Fibroblast of pulmonary artery (primary cell): ENCODE data around the gene ATP2A2.

Experiments
- DNase-seq: peaks from one replicate; pipeline ENCODE4 v3.0.0-alpha.2; 2010; ENCODE audit warnings: low read depth
- H3K4me3 ChIP-seq: replicated peaks from 2 replicates; pipeline ENCODE4 v1.5.1; 2011; ENCODE audit warnings: low read depth, mild to moderate bottlenecking, control low read depth, low read length, moderate library complexity
- CTCF ChIP-seq: IDR thresholded peaks from 2 replicates; pipeline ENCODE4 v1.5.1; 2011; ENCODE audit warnings: mild to moderate bottlenecking, control low read depth, low read length, inconsistent platforms; ENCODE audit errors: missing control alignments

The ATP2A2 gene

GRCh38 chr12:110345176-110345661, 64.2 kb downstream of the ATP2A2 start:
- TF ChIP-seq CTCF: no peak
- no peak for DNase-seq
- no peak overlapping the region for H3K4me3 ChIP-seq

- no peak overlapping the region for H3K4me3 ChIP-seq
- no peak for DNase-seq
- no peak for TF ChIP-seq CTCF
These were observed 64.9 kb downstream of the ATP2A2 start for GRCh38 chr12:110345963-110346362.

- no peak overlapping the region for H3K4me3 ChIP-seq
- no peak for DNase-seq
- TF ChIP-seq CTCF: no peak
These were observed 66.7 kb downstream of the ATP2A2 start for GRCh38 chr12:110347767-110348166.

GRCh38 chr12:110348431-110349059, 67.5 kb downstream of the ATP2A2 start:
- no peak for DNase-seq
- H3K4me3 ChIP-seq: no peak overlapping the region
- TF ChIP-seq CTCF: no peak

GRCh38 chr12:110349096-110349495, 68.0 kb downstream of the ATP2A2 start:
- TF ChIP-seq CTCF: no peak
- DNase-seq: no peak
- no peak overlapping the region for H3K4me3 ChIP-seq

GRCh38 chr12:110349514-110350151, 68.6 kb downstream of the ATP2A2 start:
- no peak for TF ChIP-seq CTCF
- H3K4me3 ChIP-seq: no peak overlapping the region
- DNase-seq: peak; percentile 33

- no peak for DNase-seq
- H3K4me3 ChIP-seq: no peak overlapping the region
- TF ChIP-seq CTCF: no peak
These were observed 70.1 kb downstream of the ATP2A2 start for GRCh38 chr12:110351119-110351518.
